SK-N-SH (cell line): Measurements from ENCODE around the gene MS4A4E. TPM values are rescaled to one million over a fixed set of nuclear protein-coding genes. Genes with fewer than 3 reads are reported as not detected.

Source experiments
- CTCF ChIA-PET: fragments of 300-600, 350-600 bp; formaldehyde crosslinking; extraction: SDS; loops from one replicate; lab custom pipeline; 2021; lab: Yijun Ruan, JAX
- POLR2A ChIA-PET: fragments of 350-600 bp; sonication (Branson Sonifier 250); formaldehyde crosslinking; extraction: SDS; loops from one replicate; lab custom pipeline; 2020; ENCODE audit warnings: antibody characterized with exemption, inconsistent platforms; lab: Yijun Ruan, JAX
- DNase-seq: peaks from one replicate; pipeline ENCODE4 v3.0.0; 2012
- H2AFZ ChIP-seq: fragments of 200-600 bp; sonication (generic); 2 replicates; pipeline ENCODE4 v1.8.1; 2016; ENCODE audit warnings: antibody characterized with exemption, mild to moderate bottlenecking, low read depth
- H3F3A ChIP-seq: fragments of 200-600 bp; sonication (generic); replicated peaks from 2 replicates; pipeline ENCODE3; 2016; ENCODE audit warnings: antibody characterized with exemption, mild to moderate bottlenecking; ENCODE audit not compliant: insufficient read depth
- H3K27ac ChIP-seq, 2 experiments: fragments of 200-500 bp in 1 of 2; fragments of 200-600 bp in 1 of 2; sonication (Bioruptor generic) in 1 of 2; sonication (generic), shearing (Covaris generic) in 1 of 2; 2 replicates each; pipeline versions ENCODE4 v1.5.1 to v1.6.1; 2014 to 2016; ENCODE audit warnings: low read depth in 2 of 2, inconsistent platforms in 1 of 2, low read length in 1 of 2, mild to moderate bottlenecking in 1 of 2, mixed read lengths in 1 of 2
- H3K27me3 ChIP-seq: fragments of 200-600 bp; sonication (generic), shearing (Covaris generic); 2 replicates; pipeline ENCODE4 v1.6.1; 2016; ENCODE audit warnings: mixed run types; ENCODE audit not compliant: insufficient read depth
- H3K36me3 ChIP-seq, 2 experiments: fragments of 200-500 bp in 1 of 2; fragments of 200-600 bp in 1 of 2; sonication (Bioruptor generic) in 1 of 2; sonication (generic) in 1 of 2; replicated peaks in 1 of 2; 2 replicates each; pipeline versions ENCODE3 to v1.5.1; 2014 to 2016; ENCODE audit warnings: low read length in 1 of 2, mild to moderate bottlenecking in 1 of 2; ENCODE audit not compliant: insufficient read depth in 2 of 2, control insufficient read depth in 1 of 2
- H3K4me1 ChIP-seq, 2 experiments: fragments of 200-500 bp in 1 of 2; fragments of 200-600 bp in 1 of 2; sonication (Bioruptor generic) in 1 of 2; sonication (generic), shearing (Covaris generic) in 1 of 2; 2 replicates each; pipeline versions ENCODE4 v1.5.1 to v1.6.1; 2014 to 2016; ENCODE audit warnings: low read depth in 1 of 2, low read length in 1 of 2, mixed run types in 1 of 2; ENCODE audit not compliant: insufficient read depth in 2 of 2, control insufficient read depth in 1 of 2
- H3K4me2 ChIP-seq: fragments of 200-600 bp; sonication (generic), shearing (Covaris generic); 2 replicates; pipeline ENCODE4 v1.6.1; 2017; ENCODE audit warnings: mixed run types
- H3K4me3 ChIP-seq, 2 experiments: fragments of 200-500 bp in 1 of 2; fragments of 200-600 bp in 1 of 2; sonication (Bioruptor generic) in 1 of 2; sonication (generic), shearing (Covaris generic) in 1 of 2; 2 replicates each; pipeline versions ENCODE4 v1.5.1 to v1.8.1; 2014 to 2016; ENCODE audit warnings: low read depth in 2 of 2, inconsistent platforms in 1 of 2, low read length in 1 of 2, mild to moderate bottlenecking in 1 of 2, mixed read lengths in 1 of 2, moderate library complexity in 1 of 2
- H3K79me2 ChIP-seq: fragments of 200-600 bp; sonication (generic); 2 replicates; pipeline ENCODE4 v1.8.1; 2017; ENCODE audit warnings: mild to moderate bottlenecking; ENCODE audit not compliant: insufficient read depth
- H3K9ac ChIP-seq: fragments of 200-600 bp; sonication (generic); 2 replicates; pipeline ENCODE4 v1.6.1; 2017; ENCODE audit warnings: mixed run types
- H3K9me2 ChIP-seq: fragments of 200-600 bp; sonication (generic); 2 replicates; pipeline ENCODE4 v1.6.1; 2017; ENCODE audit warnings: mixed run types
- H3K9me3 ChIP-seq: fragments of 200-600 bp; sonication (generic); 2 replicates; pipeline ENCODE4 v1.6.1; 2017; ENCODE audit warnings: mixed run types, mild to moderate bottlenecking, moderate library complexity
- H4K20me1 ChIP-seq: fragments of 200-600 bp; sonication (generic); 2 replicates; pipeline ENCODE4 v1.6.1; 2017; ENCODE audit warnings: mild to moderate bottlenecking, mixed run types; ENCODE audit not compliant: insufficient read depth
- CHD2 ChIP-seq: fragments of 150-350 bp; IDR thresholded peaks from 2 replicates; pipeline ENCODE4 v1.6.1; 2018; ENCODE audit warnings: low read length; ENCODE audit not compliant: partially characterized antibody
- ELF1 ChIP-seq: IDR thresholded peaks from 2 replicates; pipeline ENCODE4 v1.4.0; 2012
- EP300 ChIP-seq, 2 experiments: IDR thresholded peaks; 2 replicates each; pipeline versions ENCODE4 v1.4.0 to v1.6.1; 2012; ENCODE audit warnings: borderline replicate concordance in 1 of 2, low read depth in 1 of 2, low read length in 1 of 2
- EZH2phosphoT487 ChIP-seq: fragments of 200-600 bp; sonication (generic); IDR thresholded peaks from 2 replicates; pipeline ENCODE4 v1.6.1; 2017; ENCODE audit warnings: low read depth, mixed run types, mild to moderate bottlenecking, antibody characterized with exemption, moderate library complexity, borderline replicate concordance
- FOSL2 ChIP-seq: IDR thresholded peaks from 2 replicates; pipeline ENCODE4 v1.4.0; 2012; ENCODE audit warnings: low read depth, mild to moderate bottlenecking, moderate library complexity, borderline replicate concordance
- FOXJ3 ChIP-seq: sonication (generic); formaldehyde crosslinking; IDR thresholded peaks from 2 replicates; pipeline ENCODE4 v1.5.1; 2020; ENCODE audit warnings: mild to moderate bottlenecking, missing genetic modification reagents
- FOXM1 ChIP-seq: IDR thresholded peaks from 2 replicates; pipeline ENCODE4 v1.4.0; 2012; ENCODE audit warnings: low read depth, mild to moderate bottlenecking
- GABPA ChIP-seq: IDR thresholded peaks from 2 replicates; pipeline ENCODE4 v1.4.0; 2012; ENCODE audit warnings: low read depth, mild to moderate bottlenecking
- GATA2 ChIP-seq: sonication (generic); formaldehyde crosslinking; IDR thresholded peaks from 2 replicates; pipeline ENCODE4 v1.5.0; 2020; ENCODE audit warnings: mild to moderate bottlenecking, missing genetic modification reagents
- IRF3 ChIP-seq: fragments of 150-350 bp; IDR thresholded peaks from 2 replicates; pipeline ENCODE4 v1.6.1; 2016; ENCODE audit warnings: mild to moderate bottlenecking, low read depth, low read length
- JUND ChIP-seq: IDR thresholded peaks from 2 replicates; pipeline ENCODE4 v1.4.0; 2012
- MEF2A ChIP-seq: IDR thresholded peaks from 2 replicates; pipeline ENCODE4 v1.4.0; 2012; ENCODE audit warnings: low read depth, borderline replicate concordance
- MXI1 ChIP-seq: IDR thresholded peaks from 2 replicates; pipeline ENCODE4 v1.6.1; 2012; ENCODE audit warnings: mild to moderate bottlenecking, low read depth, low read length, improper control_type of control experiment
- NFIC ChIP-seq: IDR thresholded peaks from 2 replicates; pipeline ENCODE4 v1.4.0; 2012; ENCODE audit warnings: borderline replicate concordance
- NRF1 ChIP-seq: IDR thresholded peaks from 2 replicates; pipeline ENCODE4 v1.6.1; 2012; ENCODE audit warnings: low read depth, mild to moderate bottlenecking, low read length
- POLR2AphosphoS5 ChIP-seq: IDR thresholded peaks from 2 replicates; pipeline ENCODE4 v1.6.1; 2012; ENCODE audit warnings: low read depth, low read length
- RFX5 ChIP-seq: IDR thresholded peaks from 2 replicates; pipeline ENCODE4 v1.6.1; 2012; ENCODE audit warnings: mild to moderate bottlenecking, improper control_type of control experiment, low read length
- TAF1 ChIP-seq: IDR thresholded peaks from 2 replicates; pipeline ENCODE4 v1.6.1; 2012; ENCODE audit warnings: low read depth, mild to moderate bottlenecking, low read length, moderate library complexity, borderline replicate concordance
- TCF12 ChIP-seq: IDR thresholded peaks from 2 replicates; pipeline ENCODE4 v1.4.0; 2012
- TEAD4 ChIP-seq: IDR thresholded peaks from 2 replicates; pipeline ENCODE4 v1.4.0; 2012; ENCODE audit warnings: mild to moderate bottlenecking, borderline replicate concordance; ENCODE audit not compliant: insufficient read depth
- YY1 ChIP-seq: IDR thresholded peaks from 2 replicates; pipeline ENCODE4 v1.4.0; 2012; ENCODE audit warnings: low read depth, mild to moderate bottlenecking
- WGBS: methylation state at CpG from one replicate; pipeline ENCODE4 v1.1.6; 2017; ENCODE audit warnings: low lambda C conversion rate; 5-methylcytosine and 5-hydroxymethylcytosine counted together
- polyA plus RNA-seq, 3 experiments: library from polyadenylated mRNA; depleted of rRNA; stranded (reverse); fragments of >200 nt; gene quantifications; 2 replicates each; pipeline ENCODE4 v1.2.3, GENCODE V29; 2012
- TF ChIP-seq, protein P1 (sequence below): IDR thresholded peaks from 2 replicates; pipeline ENCODE4 v1.4.0; 2012; ENCODE audit warnings: low read depth
- TF ChIP-seq, protein P2 (sequence below): fragments of 150-350 bp; IDR thresholded peaks from 2 replicates; pipeline ENCODE4 v1.6.1; 2017; ENCODE audit warnings: antibody characterized with exemption, low read length, low read depth, borderline replicate concordance

The MS4A4E gene
- polyA plus RNA-seq, 1 of the 3 experiments (the other 2 are of a cell fraction): not detected

DNA sequence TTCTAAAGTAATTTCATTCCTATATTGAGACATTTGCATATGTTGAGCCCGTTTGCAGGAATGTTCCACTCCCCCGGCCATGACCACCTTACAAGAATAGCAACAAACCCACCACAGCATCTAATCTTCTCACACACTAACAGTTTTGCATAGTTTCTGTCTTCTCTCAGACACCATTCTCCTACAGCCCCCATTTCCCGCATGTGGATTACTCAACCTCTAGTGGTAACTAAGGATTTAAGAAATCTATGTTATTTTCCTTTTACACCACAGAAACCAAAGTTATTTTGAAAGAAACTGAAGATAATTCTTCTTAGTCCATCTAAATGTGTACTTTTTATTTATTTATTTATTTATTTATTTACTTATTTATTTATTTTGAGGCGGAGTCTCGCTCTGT lies 2.3 kb downstream of the MS4A4E start:
- Histone ChIP-seq H3K4me2 (no peak overlapping the region), H3K27me3 (no peaks in the 10 kb centered on the region; the same call in 1 of the 2 replicates), H3K9me2 (no peaks in the 10 kb centered on the region; the same call in 1 of the 2 replicates), H3K4me1 (no peaks in the 10 kb centered on the region), H4K20me1 (no peaks in the 10 kb centered on the region), H3K4me3 (no peak overlapping the region), H3K9ac (no peak overlapping the region), H3F3A (no peaks in the 10 kb centered on the region), H3K27ac (no peak overlapping the region), H3K79me2 (no peaks in the 10 kb centered on the region), H3K9me3 (no peaks in the 10 kb centered on the region; the same call in 1 of the 2 replicates), H2AFZ (no peak overlapping the region), H3K36me3 (no peaks in the 10 kb centered on the region)
- POLR2A ChIA-PET: no interaction called here
- CTCF ChIA-PET: interaction anchor here (1.5 kb wide), 1 partner anchor 10 kb away, joined by 3 read pairs; no protein-coding TSS in a partner anchor
- TF ChIP-seq POLR2AphosphoS5 (no peak), IRF3 (no peak), YY1 (no peak), FOXJ3 (CRISPR knock-in tag) (no peak), RFX5 (no peak), GATA2 (no peak), EP300 (IDR thresholded peaks at IDR 0.05; ENCODE audit: borderline replicate concordance in 1 of 2, low read depth in 1 of 2, low read length in 1 of 2) (no peak), JUND (no peak), GABPA (no peak), ELF1 (no peak), NFIC (no peak), TCF12 (no peak), TAF1 (no peak), FOSL2 (no peak), MXI1 (no peak), FOXM1 (no peak), TEAD4 (no peak)
- TF ChIP-seq, protein P1, sequence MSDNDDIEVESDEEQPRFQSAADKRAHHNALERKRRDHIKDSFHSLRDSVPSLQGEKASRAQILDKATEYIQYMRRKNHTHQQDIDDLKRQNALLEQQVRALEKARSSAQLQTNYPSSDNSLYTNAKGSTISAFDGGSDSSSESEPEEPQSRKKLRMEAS: no peak
- DNase-seq: no peak
- WGBS: 11% methylated on average over 5 of the region's 5 CpGs

- no peaks in the 10 kb centered on the region; the same call in 1 of the 2 replicates for H3K9me3 ChIP-seq
- H3K4me3 ChIP-seq: no peak overlapping the region
- no peaks in the 10 kb centered on the region for H3K27me3 ChIP-seq
- no peaks in the 10 kb centered on the region for H4K20me1 ChIP-seq
- no peaks in the 10 kb centered on the region; the same call in 1 of the 2 replicates for H3K9me2 ChIP-seq
- no peak overlapping the region for H3K4me2 ChIP-seq
- no peak overlapping the region for H3K9ac ChIP-seq
- H3K36me3 ChIP-seq: no peaks in the 10 kb centered on the region
- H3K27ac ChIP-seq: no peak overlapping the region
- no peaks in the 10 kb centered on the region for H3K79me2 ChIP-seq
- H3K4me1 ChIP-seq: no peaks in the 10 kb centered on the region
- CTCF ChIA-PET: no interaction called here
- TF ChIP-seq MEF2A: no peak
- no peak for TF ChIP-seq POLR2AphosphoS5
- TF ChIP-seq CHD2: no peak
- TF ChIP-seq JUND: no peak
- no peak for TF ChIP-seq TEAD4
- TF ChIP-seq GABPA: no peak
- no peak for TF ChIP-seq EZH2phosphoT487
- TF ChIP-seq, protein P2, sequence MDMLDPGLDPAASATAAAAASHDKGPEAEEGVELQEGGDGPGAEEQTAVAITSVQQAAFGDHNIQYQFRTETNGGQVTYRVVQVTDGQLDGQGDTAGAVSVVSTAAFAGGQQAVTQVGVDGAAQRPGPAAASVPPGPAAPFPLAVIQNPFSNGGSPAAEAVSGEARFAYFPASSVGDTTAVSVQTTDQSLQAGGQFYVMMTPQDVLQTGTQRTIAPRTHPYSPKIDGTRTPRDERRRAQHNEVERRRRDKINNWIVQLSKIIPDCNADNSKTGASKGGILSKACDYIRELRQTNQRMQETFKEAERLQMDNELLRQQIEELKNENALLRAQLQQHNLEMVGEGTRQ: no peak
- TF ChIP-seq NRF1: no peak
- TF ChIP-seq YY1: no peak
- TF ChIP-seq, all 33 proteins: peak for 0
- H2AFZ ChIP-seq: no peak overlapping the region
- no peaks in the 10 kb centered on the region for H3F3A ChIP-seq
- WGBS: 5% methylated on average over 3 of the region's 3 CpGs
- DNase-seq: no peak
- POLR2A ChIA-PET: no interaction called here
Observed at GRCh38 chr11:60235321-60235720, 7.6 kb downstream of the MS4A4E start.
